Left kidney (tissue), 2 donors: Measurements from ENCODE around the gene THBD. TPM values are rescaled to one million over a fixed set of nuclear protein-coding genes. Genes with fewer than 3 reads are reported as not detected.

Experiments used
- DNase-seq: peaks from one replicate; pipeline ENCODE4 v3.0.0-alpha.2; 2013
- polyA plus RNA-seq: library from polyadenylated mRNA; unstranded; fragments of 120-200 nt; gene quantifications from one replicate; pipeline ENCODE4 v1.2.1, GENCODE V29; 2013; ENCODE audit not compliant: insufficient read length

The THBD gene
- polyA plus RNA-seq, 1 donor = 4.2 TPM

DNA sequence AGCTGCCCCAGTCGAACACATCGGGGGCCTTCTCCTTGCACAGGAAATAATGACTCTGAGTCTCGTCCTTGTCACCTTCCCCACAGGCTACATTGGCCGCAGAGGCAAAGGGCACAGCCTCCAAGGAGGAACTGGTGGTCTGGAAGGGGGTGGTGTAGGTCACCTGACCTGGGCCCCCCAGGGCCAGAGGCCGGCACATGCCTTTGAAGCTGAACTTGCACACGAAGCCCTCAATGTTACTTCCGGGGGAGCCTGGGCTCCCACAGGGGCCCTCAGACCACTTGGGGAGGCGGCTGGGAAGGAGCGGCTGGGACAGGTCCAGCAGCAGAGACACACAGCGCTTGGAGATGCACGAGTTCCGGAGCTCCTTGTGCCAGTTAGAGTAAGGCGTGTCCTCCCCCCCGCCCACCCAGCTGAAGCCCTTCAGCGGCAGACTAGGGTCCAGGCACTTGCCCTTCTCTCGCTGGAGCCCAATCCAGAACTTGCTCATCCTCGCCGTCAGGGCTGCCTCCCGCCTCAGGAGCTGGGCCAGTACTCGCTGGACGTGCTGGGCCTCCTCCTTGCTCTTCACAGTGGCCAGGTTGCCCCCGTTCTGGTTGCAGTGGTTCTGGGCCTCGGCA, 36.1 kb upstream of the THBD start:
- DNase-seq = no peak

DNA sequence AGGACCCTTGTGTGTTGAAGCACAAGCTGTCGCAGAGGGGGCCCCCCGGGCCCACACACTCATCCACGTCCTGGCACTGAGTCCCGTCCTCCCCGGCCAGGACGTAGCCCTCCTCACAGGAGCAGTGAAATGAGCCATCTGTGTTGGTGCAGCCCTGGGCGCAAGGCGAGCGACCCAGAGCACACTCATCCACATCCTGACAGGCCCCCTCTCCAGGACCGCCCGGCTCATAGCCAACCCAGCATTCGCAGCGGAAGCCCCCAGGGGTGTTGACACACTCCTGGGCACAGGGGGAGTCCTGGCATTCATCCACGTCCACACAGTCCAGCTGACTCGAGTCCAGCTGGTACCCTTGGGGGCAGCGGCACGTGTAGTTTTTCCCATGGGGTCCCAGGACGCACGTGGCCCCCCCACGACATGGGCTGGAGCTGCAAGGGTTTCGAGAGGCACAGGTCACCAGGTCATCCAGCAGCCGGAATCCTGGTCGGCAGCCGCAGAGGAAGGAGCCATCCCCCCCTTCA, 35.4 kb upstream of the THBD start:
- DNase-seq = no peak

DNA sequence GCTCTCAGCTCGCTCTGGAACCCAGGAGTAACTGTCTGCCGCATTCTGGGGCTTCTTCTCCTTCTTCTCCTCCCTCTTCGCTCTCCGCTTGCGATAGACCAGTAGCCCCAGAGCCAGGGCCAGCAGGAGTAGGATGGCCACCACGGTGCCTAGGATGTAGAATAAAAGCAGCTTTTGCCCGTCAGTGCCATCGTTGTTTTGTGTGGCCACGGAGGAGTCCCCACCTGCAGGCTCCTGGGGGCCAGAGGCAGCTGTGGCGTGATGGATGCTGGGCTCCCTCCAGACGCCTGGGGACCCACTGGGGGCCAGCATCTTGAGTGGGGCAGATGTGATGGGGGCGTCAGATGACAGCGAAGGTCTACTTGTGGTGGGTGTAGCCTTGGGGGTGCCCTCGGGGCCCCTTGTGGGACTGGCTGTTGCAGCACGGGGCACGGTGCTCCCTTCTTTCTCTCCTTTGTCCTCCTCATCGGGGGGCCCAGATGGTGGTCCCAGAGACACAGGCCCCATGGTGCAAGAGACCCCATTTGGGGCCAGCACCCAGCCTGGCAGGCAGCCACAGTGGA, 34.9 kb upstream of the THBD start:
- no peak for DNase-seq

DNA sequence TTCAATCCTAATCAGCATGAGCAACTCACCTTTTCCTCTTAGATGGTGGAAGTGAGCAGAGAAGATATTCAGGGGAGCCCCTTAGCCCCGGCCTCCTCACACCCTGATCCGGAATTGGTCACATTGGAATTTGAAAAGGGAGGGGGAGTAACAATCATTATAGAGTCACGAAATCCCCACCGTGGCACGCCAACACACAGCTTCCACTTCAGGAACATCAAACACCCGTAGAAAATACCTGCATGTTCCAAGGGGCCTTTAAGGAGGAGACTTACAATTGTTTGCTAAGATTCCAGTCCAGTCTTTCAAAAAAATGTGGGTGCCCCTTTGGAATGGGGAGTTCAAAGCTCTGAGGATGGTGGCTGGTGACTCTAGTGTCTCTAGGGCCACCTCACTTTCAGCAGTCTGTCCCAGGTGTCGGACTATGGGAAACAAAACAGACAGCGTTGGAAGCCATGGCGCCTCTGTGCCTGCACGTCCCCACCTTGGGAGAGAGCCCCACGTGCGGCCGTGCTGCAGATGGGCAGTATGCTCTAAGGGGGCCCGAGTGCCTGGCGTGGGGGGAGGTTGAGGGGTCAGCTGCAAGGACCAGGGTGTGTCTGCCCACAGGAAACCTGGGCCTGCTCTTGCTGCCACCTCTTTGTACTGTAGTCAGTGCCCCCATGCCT, 34.2 kb upstream of the THBD start:
- DNase-seq = no peak

DNA sequence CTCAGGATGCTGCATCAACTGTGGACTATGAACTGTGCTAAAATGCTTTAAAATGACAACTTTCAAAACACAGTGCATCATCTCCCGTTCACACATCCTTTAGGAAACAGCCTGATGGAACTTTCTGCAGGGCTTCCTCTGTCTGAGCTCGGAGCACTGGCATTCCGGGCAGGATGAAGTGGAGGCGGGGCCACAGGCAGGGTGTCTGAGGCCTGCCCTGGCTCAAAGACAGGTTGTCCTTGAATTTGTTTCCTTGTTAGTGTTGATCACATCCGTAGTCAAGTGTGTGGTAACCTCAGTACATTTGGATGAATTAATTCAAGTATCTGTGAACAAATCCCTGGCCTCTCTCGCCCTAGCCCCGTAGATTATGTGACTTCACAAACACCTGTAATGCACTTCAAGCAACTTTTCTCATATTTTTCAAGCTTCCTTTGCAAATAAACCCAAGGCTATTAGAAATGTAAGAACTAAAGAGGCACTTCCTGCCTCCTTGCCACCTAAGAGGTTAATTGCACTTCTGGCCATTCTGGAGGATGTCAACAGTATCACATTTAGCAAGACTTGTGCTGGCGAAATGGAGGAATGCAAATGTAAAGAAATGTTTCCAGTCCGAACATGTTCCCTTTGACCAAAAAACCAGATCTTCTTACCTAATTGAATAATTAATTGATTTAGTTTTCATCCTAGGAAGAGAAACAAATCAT, 33.5 kb upstream of the THBD start:
- DNase-seq = no peak

DNA sequence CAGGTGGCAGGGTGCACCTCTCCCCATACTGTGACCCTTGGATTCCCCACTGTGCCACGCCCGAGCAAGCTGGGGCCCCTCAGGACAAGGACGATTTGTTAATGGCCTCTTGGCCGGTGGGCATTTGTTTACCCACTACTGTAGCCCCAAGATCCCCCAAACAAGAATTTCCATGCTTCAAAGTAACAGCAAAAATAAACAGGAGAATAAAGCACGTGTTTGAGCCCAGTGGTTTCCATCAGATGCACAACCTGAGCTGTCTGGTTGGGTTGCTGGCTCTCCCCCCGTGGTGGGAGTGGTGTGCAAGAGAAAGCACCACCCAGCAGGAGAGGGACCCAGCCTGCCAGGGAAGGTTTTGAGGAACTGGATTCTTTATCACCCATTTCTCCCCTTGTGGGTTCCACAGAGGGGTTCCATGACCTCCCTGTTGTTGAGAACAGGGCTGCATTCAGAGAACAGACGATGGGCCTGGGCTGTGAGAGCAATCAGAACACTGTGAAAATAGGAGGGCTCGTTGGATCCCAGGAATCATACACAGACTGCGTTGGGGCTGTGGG, 31.9 kb upstream of the THBD start:
- DNase-seq = no peak

DNA sequence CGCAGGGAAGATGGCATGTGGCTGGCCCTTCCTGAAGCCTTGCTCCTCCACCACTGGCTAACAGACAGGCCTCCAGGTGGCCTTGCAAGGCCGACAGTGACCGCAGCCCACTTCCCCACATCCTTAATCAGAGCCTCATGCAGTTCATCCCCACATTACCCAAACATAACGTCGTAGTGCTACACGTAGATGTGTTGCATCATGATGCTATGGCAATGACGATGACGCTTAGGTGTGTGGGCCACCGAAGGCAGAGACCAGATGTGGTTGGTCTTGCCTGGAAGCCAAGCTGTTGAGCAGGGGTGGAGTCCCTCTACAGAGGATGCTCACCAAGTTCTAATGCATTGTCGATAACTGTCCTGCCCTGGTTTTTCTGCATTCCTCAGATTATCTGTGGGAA, 31.0 kb upstream of the THBD start:
- DNase-seq = no peak

DNA sequence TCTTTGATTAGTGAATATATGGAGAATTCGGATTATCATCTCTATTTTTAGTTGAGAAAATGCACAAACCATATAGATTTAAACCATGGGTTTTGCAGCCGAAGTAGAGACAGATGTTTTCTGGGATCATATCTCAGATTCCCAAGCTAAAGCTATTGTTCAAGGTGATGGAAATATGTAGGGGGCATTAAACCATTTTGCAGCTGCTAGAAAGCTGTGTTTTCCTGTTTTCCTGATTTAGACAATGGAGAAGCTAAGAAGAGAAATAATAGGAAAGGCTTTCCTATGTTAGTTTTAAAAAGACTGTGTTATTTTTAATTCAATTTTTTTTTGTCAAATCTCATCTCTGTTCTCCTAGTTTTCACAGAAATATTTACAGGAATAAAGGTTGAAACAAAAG, 30.5 kb upstream of the THBD start:
- DNase-seq = no peak

DNA sequence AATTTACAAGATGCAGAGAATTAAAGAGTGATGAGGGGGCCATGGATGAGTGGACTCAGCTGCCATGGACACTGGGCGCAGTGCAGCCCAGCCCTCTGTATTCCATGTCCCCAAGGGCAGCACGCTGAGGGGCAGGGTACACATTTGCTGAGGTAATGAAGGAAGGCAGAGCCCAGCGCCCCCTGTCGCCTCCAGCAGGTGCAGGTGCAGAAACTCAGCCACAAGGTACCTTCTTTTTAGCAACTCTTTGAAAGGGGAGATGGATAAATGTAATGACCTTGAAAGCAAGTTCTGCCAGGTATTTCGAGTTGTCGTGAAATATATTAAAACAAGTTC, 29.5 kb upstream of the THBD start:
- no peak for DNase-seq

DNA sequence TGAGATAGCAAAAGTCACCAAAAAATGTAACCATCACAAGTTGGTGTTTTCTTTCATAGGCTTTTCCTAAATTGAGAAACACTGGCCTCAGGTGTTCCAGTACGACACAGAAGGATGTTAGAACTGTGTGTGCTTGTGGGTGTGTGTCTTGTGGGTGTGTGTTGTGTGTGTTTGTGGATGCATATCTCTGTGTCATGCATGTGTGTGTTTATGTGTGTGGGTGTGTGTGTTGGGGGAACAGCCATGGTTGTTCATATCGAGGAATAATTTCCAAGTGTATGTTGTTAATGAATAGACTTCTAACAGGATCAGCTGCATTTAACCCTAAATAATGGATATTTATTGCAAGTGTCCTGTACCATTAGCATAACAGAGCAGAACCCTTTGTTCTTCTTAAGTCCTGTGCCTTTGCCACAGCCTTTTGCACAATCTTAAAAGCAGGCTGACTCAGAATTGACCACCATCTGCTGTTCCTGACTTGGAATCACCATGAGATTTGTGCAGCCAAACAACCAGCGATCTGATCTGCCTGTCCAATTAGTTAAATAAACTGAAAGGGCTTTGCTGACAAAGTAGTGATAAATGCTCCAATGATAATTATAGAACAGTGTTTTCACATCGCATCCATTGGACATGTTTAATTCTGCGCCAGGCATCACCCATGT, 29.0 kb upstream of the THBD start:
- DNase-seq = no peak

DNA sequence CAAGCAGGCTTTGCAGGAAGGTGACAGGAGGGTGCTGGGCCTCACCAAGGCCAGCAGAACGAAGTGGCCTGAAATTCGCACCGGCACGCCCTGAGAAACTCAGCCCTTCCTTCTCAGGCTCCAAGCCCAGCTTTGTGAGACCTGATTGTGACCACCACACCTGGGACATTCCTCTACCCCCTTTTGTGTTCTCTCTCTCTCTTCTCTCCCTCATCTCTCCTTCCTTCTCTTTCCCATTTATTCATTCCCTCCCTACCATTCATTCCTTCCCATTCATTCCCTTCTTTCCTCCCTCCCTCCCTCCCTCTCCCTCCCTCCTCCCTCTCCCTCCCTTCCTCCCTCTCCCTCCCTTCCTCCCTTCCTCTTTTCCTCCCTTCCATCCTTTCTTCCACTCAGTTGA, 27.8 kb upstream of the THBD start:
- no peak for DNase-seq

DNA sequence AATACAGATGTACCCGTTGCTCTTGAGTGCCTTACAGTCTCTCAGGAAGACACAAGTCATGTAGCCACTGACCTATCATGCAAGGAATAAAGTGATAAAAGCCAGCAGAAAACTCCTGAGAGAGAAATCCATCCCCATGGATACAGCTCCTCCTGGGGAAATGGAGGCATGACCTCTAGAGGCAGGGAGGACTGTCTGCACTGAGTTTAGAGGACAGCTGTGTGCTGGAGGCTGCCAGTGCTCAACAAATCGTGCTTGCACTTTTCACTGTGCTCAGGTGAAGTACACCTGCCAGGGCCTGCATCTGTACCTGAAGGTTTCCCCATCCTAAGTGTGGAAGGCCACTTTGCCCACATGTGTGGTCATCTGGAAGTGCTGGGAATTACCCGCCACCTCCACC, 24.6 kb upstream of the THBD start:
- DNase-seq = no peak

DNA sequence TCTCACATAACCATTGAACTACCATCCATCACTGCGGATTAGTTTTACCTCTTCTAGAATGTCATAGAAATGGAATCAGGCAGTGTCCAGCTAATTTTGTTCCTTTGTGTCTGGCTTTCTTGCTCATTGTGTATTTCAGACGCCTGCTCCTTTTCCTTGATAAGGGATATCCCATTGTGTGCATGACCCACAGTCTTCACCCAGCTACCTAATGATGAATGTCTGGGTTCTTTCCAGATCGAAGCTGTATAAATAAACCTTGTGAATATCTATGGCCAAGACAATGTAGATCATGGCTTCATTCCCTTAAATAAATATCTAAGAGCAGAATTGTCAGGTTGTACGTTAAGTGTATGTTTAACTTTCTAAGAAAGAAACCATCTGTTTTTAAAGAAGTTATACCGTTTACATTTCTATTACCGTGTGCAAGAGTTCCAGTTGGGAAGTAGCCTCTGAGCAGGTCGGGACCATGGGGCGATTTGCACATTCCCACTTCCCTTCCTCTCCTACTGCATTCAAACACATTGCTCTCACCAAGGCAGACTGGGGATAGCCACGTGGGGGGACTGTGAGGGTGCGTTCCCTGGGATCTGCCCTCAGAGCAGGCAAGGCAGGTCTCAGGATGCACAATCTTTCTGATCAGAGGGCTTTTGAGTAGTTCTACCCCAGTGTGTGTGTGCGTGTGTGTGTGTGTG, 23.6 kb upstream of the THBD start:
- DNase-seq = no peak

DNA sequence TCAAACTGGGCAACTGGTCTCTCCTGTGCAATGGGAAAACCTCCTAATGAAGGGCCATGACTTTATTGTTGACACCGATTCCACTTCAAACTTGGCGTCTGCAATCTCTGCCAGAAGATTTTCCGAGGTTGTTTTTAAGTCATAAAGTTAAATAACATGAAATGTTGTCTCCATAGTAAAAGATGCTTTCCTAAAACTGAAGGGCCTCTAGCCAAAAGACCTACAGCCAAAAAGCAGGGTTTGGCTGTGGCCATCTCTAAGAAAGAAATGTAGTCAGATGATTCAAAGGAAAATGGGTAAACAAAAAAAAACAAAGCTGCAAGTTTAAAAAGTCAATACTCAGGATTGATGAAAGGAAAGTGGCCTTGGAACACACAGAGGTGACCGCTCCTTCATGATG, 22.5 kb upstream of the THBD start:
- no peak for DNase-seq

DNA sequence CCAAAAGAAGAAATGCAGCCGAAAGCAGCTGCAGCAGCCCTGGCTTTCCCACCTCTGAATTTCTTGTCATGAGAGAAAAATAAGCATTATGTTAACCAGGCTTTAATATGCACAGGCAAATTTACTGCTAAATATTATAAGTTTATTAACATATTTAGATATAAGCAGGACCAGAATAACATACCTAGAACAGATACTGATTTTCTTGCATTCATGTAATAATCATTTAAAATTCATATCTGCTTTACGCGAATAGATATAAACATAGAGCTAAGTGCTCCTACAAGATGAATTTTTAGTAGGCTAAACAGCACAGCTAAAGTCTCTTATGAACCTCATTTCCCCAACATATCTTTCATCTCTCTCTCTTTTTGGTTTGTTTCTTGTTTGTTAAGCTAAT, 21.9 kb upstream of the THBD start:
- DNase-seq = no peak

DNA sequence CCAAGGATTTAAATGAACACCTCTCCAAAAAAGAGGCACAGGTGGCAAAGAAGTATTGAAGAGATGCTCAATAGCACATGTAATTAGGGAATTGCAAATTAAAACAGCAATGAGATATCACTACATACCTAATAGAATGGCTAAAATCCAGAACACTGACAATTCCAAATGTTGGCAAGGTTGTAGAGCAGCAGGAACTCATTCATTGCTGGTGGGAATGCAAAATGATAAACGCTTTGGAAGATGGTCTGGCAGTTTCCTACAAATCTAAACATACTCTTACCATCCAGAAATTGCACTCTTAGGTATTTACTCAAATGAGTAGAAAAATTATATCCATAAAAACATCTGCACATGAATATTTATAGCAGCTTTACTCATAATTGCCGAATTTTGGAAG, 19.6 kb upstream of the THBD start:
- no peak for DNase-seq

DNA sequence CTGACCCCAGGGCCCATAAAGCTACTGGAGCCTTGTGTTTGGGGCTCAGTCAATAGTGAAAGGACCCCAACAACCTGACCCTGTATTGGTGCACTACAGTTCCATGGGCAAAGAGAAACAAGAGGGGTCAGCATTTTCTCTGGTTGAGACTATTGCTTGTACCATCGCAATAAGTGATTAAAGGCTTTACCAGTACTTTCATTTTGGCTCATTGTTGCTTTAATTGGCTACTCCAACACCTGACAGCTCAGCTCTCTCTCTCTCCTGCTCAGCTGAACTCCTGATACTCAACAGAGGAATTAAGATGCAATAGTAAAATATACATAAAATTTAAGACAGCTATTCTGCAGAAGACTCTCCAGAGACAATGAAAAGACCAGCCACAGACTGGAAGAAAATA, 18.8 kb upstream of the THBD start:
- no peak for DNase-seq

DNA sequence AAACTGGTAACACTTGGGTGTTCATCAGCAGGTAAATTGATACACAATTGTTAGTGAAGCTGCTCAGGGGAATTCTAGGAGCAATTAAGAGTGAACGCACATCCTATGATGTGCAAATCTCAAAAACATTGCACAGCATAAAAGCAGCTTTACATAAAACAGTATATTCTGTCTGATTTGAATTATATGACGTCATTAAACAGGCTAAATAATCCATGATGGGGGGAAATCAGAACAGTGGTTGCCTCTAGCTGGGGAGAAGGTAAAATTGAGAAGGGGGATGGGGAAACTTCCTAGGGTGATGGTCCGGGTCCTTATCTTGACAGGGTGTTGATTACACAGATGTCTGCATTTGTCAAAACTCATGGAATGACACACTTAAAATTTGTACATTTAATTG, 17.3 kb upstream of the THBD start:
- DNase-seq = no peak

DNA sequence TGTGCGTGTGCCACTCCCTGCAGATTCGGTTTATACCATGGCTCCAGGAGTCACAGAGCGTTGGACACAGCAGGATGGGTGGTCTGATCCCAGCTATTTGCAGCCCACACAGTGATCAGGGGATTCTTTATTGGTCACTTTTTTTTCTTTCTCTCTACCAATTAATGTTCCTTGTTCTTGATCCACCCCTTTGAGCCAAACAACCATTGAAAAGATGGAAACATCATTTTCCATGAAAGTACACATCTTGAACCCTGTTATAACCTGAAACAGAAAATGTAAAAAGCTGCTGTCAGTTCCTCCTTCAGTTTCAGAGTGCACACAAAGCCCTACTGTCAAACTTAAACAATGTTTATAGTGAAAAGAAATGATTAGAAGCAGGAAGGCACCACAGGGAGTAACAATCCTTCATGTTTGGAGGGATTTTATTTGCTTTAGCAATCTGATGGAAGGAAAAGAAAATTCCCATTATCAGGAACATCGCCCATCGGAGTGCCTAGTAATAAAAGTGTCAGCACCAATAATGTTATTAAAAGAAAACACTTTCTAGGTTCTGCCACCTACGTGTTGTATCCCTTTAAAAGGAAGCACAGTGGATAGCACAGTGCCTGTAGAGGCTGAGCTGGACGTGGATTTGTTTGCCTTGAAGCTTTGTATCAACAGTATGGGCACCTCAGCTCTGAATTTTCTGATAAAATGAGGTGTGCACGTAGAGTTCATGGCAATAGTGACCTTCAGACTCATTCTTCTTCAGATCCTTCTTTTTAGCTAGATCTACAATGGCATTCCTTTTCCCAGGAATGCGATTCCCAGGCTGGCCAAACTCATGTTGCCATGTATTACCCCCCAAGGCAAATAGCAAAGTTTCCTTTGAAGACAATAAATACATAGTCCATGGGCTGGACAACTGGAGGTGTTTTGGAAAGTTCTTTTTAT, 16.1 kb upstream of the THBD start:
- no peak for DNase-seq

DNA sequence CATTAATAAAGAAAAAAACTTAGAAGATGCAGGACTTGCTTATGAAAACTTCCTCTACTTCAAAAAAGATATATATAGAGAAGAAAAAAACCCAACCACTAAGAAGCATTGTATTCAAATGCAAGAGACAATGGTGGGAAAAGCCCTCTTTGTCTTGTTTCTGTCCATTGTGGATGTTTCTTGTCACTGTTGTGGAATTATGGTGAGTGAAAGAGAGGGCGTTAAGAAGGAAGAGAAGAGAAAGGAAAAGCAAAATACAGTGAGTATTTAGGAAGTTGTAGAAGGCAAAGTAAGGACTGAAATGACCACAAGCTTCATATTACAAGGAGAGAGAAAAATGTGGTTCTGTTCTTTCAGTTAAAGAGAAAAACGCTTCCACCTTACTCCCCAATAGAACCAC, 14.1 kb upstream of the THBD start:
- no peak for DNase-seq

DNA sequence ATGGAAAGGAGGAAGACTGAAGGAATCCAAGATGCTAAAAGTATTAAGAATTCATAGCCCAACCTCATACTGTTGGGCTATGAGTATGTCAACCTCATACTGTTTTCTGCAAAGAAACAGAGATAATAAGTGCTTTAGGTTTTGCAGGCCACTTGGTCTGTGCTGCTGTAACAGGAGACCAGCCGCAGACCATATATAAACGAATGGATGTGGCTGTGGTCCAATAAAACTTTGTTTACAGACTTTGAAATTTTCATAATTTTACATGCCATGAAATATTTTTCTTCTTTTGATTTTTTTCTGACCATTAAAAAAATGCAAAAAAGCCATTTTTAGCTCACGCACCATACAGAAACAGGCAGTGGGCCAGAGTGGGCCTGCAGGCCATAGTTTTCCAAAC, 13.7 kb upstream of the THBD start:
- no peak for DNase-seq
